Brain microvascular endothelial cell (primary cell): ENCODE data around the gene FERMT1.

ENCODE experiments used
- DNase-seq: peaks from one replicate; pipeline ENCODE4 v3.0.0-alpha.2; 2020
- H3K27ac ChIP-seq: fragments of 250-450 bp; sonication (Bioruptor Pico); 2 replicates; pipeline ENCODE4 v1.5.1; 2020; ENCODE audit warnings: mild to moderate bottlenecking, moderate library complexity
- H3K27me3 ChIP-seq: fragments of 250-450 bp; sonication (Bioruptor Pico); replicated peaks from 2 replicates; pipeline ENCODE4 v1.5.1; 2020; ENCODE audit warnings: mild to moderate bottlenecking
- H3K36me3 ChIP-seq: fragments of 250-450 bp; sonication (Bioruptor Pico); replicated peaks from 2 replicates; pipeline ENCODE4 v1.5.1; 2020; ENCODE audit warnings: mild to moderate bottlenecking
- H3K4me3 ChIP-seq: 2 replicates; pipeline ENCODE4 v1.5.1; 2011; ENCODE audit warnings: low read depth, mild to moderate bottlenecking, control low read depth, low read length, moderate library complexity
- in situ Hi-C: cut with HindIII; loops from 2 replicates; pipeline ENCODE4 v1.10.0; 2017; ENCODE audit warnings: low sequenced_read_pairs, low pct_ligation_motif_present
- TF ChIP-seq, protein P1 (sequence below): IDR thresholded peaks from 2 replicates; pipeline ENCODE4 v1.5.1; 2011; ENCODE audit warnings: low read depth, mild to moderate bottlenecking, moderate library complexity, low read length, control low read depth, inconsistent platforms; ENCODE audit errors: missing control alignments

FERMT1 gene

DNA sequence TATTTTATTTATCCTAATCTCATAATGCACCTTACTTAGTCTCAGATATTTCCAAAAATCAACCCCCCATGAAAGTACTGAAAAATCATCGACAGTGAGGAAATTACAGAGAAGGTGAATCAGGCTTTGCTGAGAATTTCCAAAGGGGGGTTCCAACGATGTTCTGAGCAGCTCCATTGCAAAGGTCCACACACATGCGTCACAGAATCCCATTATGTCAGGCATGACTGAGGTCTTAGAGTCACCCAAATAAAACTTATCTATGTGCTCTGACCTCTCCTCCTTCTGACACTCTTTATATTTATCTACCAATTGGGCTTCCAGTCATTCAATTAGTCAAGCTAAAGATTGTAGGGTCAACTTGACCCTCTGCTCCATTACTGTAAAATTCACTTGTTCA, 56.2 kb downstream of the FERMT1 start:
- Histone ChIP-seq H3K27me3 (no peaks in the 10 kb centered on the region), H3K27ac (no peak overlapping the region), H3K4me3 (no peak overlapping the region), H3K36me3 (no peaks in the 10 kb centered on the region)
- no peak for DNase-seq
- TF ChIP-seq, protein P1, sequence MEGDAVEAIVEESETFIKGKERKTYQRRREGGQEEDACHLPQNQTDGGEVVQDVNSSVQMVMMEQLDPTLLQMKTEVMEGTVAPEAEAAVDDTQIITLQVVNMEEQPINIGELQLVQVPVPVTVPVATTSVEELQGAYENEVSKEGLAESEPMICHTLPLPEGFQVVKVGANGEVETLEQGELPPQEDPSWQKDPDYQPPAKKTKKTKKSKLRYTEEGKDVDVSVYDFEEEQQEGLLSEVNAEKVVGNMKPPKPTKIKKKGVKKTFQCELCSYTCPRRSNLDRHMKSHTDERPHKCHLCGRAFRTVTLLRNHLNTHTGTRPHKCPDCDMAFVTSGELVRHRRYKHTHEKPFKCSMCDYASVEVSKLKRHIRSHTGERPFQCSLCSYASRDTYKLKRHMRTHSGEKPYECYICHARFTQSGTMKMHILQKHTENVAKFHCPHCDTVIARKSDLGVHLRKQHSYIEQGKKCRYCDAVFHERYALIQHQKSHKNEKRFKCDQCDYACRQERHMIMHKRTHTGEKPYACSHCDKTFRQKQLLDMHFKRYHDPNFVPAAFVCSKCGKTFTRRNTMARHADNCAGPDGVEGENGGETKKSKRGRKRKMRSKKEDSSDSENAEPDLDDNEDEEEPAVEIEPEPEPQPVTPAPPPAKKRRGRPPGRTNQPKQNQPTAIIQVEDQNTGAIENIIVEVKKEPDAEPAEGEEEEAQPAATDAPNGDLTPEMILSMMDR, result no peak
- in situ Hi-C loops, result no loop called here

DNA sequence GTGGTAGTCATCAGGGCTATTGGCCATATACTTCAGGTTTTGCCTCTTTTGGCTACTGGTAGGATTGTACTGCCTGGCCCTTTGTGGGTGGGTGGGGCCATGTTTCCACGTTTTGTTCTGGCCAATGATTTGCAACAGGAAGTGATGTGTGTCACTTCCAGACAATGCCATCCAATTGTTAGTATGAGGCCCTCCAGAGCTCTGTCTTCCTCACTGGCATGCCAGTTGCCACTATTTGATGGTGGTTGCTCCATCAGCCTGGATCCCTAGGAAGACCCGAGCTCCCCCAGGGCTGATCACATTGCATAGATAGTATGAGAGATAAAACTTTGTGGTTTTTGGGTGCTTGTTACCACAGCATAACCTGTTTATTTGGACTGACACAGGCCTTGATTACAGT, 61.3 kb downstream of the FERMT1 start:
- Histone ChIP-seq H3K4me3 (no peak overlapping the region), H3K27me3 (no peaks in the 10 kb centered on the region), H3K27ac (no peak overlapping the region), H3K36me3 (no peaks in the 10 kb centered on the region)
- in situ Hi-C loops, result no loop called here
- no peak for DNase-seq
- TF ChIP-seq, protein P1, result no peak

DNA sequence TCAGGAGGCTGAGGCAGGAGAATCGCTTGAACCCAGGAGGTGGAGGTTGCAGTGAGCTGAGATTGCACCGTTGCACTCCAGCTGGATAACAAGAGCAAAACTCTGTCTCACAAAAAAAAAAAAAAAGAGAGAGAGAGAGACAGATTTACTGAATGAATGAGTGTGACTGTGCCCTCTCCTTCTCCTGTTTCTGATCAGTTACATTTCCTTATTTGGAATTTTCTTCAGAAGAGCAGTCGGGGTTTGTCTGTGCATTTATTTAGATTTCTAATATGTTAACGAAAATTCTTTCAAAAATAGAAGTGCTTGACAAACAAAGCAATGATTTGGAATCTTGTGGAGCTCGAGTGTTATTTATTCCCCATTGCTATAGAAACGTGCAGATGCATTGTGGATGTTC, 62.6 kb downstream of the FERMT1 start:
- no peak overlapping the region for H3K4me3 ChIP-seq
- no peak overlapping the region for H3K27ac ChIP-seq
- H3K27me3 ChIP-seq, result no peaks in the 10 kb centered on the region
- DNase-seq, result no peak
- no peaks in the 10 kb centered on the region for H3K36me3 ChIP-seq
- in situ Hi-C loops, result no loop called here
- TF ChIP-seq, protein P1, result no peak

DNA sequence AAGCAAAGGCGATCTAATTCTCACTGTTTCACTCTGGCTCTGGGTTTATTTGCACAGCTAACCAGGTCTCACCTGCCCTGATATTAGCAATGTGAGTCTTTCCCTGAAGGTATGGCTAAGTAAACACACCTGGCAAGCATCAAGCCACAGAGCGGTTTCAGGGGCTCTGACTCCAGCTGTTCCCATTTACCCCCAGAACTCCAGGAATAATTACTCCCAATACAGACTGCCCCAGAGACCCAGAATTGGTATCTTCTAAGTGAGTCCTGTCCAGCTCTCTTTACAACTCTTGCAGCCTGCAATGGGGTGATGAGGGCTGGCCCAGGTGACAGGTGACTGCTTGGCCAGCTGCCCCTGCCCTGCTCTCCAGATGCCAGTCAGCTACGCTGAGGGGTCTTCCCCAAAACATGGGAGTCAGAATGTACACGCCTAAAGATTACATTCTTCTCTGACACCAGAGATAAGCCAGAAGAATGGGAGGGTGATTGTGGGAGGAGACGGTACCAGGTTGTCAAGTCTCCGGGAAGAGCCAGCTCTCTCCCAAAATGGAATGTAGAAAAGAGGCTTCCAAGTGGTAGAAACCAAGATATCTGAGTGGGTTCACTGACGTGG, 64.0 kb downstream of the FERMT1 start:
- no peaks in the 10 kb centered on the region for H3K36me3 ChIP-seq
- TF ChIP-seq, protein P1, result no peak
- in situ Hi-C loops, result no loop called here
- no peak overlapping the region for H3K27ac ChIP-seq
- DNase-seq, result peak; percentile 25
- H3K27me3 ChIP-seq, result no peaks in the 10 kb centered on the region
- H3K4me3 ChIP-seq, result no peak overlapping the region

DNA sequence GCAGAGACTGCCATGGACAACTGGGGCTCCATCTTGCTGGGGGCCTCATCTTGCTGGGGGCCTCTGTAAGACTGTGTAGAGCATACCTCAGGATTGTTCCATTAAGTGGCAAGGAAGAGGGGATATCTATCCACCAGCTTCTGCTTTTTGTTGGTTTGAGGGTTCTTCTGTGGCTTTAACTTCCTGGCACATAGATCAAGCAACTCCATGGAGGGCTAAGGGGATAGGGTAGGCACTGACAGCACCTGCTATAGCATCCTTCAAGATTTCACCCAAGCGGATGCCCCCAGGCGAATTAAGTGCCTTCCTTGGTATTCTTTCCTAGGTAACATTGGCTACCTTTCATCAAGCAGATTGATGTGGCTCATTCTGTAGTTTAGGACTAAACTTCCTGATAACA, 65.1 kb downstream of the FERMT1 start:
- no peaks in the 10 kb centered on the region for H3K27me3 ChIP-seq
- in situ Hi-C loops, result no loop called here
- TF ChIP-seq, protein P1, result no peak

DNA sequence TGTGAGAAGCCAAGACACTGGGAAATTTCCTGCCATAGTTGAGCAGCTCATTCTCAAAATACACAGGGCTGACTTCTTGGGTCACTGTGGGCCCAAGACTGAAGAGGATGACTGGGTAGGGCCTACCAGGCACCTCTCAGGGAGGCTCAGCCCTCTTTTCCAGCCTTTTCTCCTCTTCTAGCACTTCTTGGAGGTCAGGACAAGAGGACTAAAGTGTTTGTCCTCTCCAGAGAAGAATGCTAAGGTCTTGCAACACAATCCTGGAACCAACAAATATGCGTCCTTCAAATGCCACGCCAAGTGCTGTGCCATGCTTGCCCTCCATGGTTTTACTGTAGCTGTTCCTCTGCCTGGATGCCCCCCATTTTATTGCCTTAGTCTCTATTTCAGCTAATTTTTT, 65.7 kb downstream of the FERMT1 start:
- no peak overlapping the region for H3K4me3 ChIP-seq
- H3K36me3 ChIP-seq, result no peaks in the 10 kb centered on the region
- DNase-seq, result no peak
- TF ChIP-seq, protein P1, result no peak
- peaks cover 2% of the 10 kb centered on the region for H3K27me3 ChIP-seq
- H3K27ac ChIP-seq, result no peak overlapping the region
- in situ Hi-C loops, result no loop called here

More for the DNA sequence above, 65.1 kb downstream of the FERMT1 start:
- no peak overlapping the region for H3K27ac ChIP-seq
- H3K36me3 ChIP-seq, result no peaks in the 10 kb centered on the region
- no peak for DNase-seq
- H3K4me3 ChIP-seq, result no peak overlapping the region
